HEK293 (cell line): ENCODE measurements around the gene TTC34.

Source experiments
- CTCF ChIP-seq: fragments of 450-650 bp; formaldehyde crosslinking; IDR thresholded peaks from 2 replicates; pipeline ENCODE4 v1.5.1; 2016; ENCODE audit warnings: missing biosample characterization, missing genetic modification characterization
- PRDM2 ChIP-seq: fragments of 450-650 bp; formaldehyde crosslinking; IDR thresholded peaks from 2 replicates; pipeline ENCODE4 v1.5.1; 2016; ENCODE audit warnings: missing biosample characterization, missing genetic modification characterization, borderline replicate concordance
- SETDB1 ChIP-seq: IDR thresholded peaks from one replicate; pipeline ENCODE4 v1.6.1; 2017; ENCODE audit warnings: mild to moderate bottlenecking, low read length, moderate library complexity, mixed read lengths; ENCODE audit not compliant: insufficient read length
- TF ChIP-seq, protein P1 (sequence below): fragments of 450-650 bp; formaldehyde crosslinking; IDR thresholded peaks from 2 replicates; pipeline ENCODE4 v1.5.1; 2016; ENCODE audit warnings: missing biosample characterization, missing genetic modification characterization

DNA sequence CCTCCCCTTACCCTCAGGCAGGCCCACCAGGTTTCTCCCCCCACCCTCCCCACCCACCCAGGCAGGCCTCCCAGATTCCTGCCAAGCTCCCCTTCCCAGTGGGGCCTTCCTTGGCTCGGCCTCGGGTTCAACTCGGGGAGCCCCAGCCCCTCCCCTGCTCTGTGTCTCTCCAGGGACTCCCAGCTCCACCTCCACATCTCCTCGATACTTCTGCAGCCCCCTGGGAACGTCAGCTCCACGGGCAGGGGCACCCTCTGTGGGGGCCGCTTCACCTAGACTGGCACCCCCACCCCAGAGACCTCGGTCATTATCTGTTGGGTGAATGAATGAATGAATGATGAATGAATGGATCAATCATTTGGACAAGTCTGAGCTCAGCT, 169.5 kb downstream of the TTC34 start:
- TF ChIP-seq CTCF (no peak), SETDB1 (no peak), PRDM2 (tag by site-specific recombination) (no peak)
- TF ChIP-seq, protein P1, sequence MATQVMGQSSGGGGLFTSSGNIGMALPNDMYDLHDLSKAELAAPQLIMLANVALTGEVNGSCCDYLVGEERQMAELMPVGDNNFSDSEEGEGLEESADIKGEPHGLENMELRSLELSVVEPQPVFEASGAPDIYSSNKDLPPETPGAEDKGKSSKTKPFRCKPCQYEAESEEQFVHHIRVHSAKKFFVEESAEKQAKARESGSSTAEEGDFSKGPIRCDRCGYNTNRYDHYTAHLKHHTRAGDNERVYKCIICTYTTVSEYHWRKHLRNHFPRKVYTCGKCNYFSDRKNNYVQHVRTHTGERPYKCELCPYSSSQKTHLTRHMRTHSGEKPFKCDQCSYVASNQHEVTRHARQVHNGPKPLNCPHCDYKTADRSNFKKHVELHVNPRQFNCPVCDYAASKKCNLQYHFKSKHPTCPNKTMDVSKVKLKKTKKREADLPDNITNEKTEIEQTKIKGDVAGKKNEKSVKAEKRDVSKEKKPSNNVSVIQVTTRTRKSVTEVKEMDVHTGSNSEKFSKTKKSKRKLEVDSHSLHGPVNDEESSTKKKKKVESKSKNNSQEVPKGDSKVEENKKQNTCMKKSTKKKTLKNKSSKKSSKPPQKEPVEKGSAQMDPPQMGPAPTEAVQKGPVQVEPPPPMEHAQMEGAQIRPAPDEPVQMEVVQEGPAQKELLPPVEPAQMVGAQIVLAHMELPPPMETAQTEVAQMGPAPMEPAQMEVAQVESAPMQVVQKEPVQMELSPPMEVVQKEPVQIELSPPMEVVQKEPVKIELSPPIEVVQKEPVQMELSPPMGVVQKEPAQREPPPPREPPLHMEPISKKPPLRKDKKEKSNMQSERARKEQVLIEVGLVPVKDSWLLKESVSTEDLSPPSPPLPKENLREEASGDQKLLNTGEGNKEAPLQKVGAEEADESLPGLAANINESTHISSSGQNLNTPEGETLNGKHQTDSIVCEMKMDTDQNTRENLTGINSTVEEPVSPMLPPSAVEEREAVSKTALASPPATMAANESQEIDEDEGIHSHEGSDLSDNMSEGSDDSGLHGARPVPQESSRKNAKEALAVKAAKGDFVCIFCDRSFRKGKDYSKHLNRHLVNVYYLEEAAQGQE = no peak
